IPS-NIHi11 (cell line): ENCODE results near the gene MUC4.
A peak's percentile ranks its signal among the peaks of the same experiment; 100 is the strongest.

Experiments
- DNase-seq: peaks from one replicate; pipeline ENCODE4 v3.0.0; 2012; ENCODE audit warnings: mixed read lengths, low spot score

The MUC4 gene, protein sequence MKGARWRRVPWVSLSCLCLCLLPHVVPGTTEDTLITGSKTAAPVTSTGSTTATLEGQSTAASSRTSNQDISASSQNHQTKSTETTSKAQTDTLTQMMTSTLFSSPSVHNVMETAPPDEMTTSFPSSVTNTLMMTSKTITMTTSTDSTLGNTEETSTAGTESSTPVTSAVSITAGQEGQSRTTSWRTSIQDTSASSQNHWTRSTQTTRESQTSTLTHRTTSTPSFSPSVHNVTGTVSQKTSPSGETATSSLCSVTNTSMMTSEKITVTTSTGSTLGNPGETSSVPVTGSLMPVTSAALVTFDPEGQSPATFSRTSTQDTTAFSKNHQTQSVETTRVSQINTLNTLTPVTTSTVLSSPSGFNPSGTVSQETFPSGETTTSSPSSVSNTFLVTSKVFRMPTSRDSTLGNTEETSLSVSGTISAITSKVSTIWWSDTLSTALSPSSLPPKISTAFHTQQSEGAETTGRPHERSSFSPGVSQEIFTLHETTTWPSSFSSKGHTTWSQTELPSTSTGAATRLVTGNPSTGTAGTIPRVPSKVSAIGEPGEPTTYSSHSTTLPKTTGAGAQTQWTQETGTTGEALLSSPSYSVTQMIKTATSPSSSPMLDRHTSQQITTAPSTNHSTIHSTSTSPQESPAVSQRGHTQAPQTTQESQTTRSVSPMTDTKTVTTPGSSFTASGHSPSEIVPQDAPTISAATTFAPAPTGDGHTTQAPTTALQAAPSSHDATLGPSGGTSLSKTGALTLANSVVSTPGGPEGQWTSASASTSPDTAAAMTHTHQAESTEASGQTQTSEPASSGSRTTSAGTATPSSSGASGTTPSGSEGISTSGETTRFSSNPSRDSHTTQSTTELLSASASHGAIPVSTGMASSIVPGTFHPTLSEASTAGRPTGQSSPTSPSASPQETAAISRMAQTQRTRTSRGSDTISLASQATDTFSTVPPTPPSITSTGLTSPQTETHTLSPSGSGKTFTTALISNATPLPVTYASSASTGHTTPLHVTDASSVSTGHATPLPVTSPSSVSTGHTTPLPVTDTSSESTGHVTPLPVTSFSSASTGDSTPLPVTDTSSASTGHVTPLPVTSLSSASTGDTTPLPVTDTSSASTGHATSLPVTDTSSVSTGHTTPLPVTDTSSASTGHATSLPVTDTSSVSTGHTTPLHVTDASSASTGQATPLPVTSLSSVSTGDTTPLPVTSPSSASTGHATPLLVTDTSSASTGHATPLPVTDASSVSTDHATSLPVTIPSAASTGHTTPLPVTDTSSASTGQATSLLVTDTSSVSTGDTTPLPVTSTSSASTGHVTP (N-terminal part only)

DNA sequence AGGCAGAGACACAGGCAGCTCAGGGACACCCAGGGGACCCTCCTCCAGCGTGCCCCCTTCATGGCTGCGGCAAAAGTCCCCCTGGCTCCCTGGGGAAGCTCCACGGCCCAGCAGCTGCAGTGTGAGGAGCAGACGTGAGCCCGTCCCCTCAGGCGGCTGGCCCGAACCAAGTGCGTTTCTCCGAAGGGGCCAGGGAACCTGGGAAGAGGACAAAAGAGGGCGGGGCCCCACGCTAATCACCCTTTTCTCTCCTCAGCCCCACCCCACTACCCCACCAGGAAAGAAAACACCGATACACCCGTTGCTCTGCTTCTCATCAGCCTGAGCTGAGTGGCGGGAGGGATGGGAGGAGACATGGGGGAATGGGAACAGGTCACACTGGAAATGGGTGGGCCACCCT is at the start of gene MUC4:
Gene MUC4 (minus strand): TSS at position 174 of the 400 bp plus-strand sequence. CDS start 112 bp downstream, at position 62.
- no peak for DNase-seq

DNA sequence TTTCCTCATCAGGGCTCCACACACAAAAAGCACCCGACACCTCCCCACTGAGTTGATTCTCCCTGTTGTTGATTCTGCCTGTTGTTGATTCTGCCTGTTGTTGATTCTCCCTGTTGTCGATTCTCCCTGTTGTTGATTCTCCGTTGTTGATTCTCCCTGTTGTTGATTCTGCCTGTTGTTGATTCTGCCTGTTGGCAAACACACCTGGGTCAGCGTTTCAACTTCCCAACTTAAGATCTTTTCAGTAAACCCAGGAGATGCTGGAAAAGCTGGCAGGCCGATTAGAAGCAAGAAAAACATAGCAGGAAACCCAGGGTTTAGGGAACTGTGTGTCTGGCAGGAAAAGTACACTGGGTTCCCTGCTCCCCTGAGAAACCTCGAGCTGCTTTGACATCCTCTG is 48.7 kb upstream of the MUC4 start:
- DNase-seq, result no peak

DNA sequence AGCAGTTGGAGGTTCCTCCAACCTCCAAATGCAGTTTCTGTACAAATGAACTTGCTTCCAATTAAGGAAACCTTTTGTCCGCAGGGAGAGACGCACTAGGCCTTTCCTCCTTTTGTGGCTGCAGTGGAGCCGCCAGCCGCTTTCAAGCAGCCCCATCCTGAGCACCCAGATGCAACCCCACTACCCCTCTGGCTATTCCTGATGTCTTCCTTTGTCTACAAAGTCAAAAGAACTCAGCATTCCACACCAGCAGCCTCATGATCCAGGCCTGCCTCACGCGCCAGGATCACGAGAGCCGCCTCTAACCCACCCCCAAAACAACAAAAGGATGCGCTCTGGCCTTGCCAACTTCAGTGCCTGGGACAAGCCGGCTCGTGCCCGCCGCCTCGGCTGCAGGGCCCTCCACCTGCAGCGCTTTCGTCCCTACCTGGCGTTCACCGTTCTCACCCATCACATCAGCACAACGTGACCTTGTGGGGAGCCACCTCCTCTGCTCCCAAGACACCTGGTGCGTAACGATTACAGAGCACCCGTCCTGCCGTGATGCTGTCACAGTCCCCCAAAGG is 48.2 kb upstream of the MUC4 start:
- no peak for DNase-seq

DNA sequence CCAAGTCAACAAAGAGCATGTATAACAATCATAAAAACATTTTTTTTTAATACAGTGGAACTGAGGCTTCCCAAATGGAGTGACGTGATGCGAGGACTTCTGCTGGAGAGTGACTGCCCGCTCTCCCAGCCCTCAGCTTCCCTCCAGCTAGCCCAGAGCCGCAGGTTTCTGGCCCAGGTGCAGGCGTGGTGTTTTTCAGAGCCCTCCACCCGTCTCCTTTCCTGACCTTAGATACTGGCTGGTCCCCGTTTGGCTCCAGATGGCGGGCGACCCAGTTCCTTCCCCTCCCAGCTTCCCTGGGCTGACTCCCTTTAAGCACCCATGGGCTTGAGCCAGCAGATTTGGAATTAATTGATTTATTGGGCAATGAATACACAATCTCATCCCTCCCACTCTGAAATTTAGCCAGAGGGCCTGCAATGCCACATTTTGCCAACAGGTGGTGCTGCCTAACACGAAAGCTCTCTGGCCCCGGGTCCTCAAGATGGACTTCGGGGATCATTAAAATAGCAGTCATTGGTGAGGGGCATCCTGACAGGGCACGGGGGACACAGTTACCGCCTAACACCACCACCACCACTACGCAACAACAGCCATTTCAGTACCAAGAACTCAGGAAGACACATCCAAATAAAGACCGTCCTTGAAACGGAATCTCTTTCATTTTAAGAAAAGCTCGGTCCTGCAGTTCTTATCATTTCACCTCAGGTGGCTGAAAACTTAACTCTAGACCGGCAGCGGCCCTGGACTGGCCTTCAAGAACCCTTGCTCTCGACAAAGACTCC is 47.5 kb upstream of the MUC4 start:
- peak; percentile 86 for DNase-seq

DNA sequence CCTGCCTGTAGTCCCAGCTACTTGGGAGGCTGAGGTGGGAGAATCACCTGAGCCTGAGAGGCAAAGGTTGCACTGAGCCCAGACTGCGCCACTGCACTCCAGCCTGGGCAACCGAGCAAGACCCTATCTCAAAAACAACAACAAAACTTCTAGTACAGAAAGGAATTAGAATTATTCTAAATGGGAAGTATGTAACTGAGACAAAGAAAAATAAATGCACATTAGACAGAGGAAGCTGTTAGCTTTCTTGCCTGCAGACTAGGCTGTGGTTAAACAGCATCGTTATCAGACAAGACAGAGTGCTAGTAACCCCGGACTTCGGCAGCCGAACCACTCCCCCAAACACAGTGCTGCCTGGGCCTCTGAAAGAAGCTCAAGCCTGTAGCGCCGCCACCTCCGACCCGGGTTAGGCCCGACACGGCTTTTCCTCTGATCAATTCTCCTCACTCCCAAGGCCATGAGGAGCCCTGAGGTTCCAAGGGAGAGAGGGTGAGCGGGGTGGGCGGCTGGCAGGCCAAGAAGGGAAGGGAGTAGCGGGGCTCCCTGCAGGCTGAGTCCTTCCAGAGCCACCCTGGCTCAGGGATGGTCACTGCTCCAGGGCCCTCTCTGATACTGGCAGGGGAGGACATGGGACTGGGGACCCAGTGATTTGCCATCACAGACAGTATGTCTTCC is 44.8 kb upstream of the MUC4 start:
- DNase-seq, result no peak

DNA sequence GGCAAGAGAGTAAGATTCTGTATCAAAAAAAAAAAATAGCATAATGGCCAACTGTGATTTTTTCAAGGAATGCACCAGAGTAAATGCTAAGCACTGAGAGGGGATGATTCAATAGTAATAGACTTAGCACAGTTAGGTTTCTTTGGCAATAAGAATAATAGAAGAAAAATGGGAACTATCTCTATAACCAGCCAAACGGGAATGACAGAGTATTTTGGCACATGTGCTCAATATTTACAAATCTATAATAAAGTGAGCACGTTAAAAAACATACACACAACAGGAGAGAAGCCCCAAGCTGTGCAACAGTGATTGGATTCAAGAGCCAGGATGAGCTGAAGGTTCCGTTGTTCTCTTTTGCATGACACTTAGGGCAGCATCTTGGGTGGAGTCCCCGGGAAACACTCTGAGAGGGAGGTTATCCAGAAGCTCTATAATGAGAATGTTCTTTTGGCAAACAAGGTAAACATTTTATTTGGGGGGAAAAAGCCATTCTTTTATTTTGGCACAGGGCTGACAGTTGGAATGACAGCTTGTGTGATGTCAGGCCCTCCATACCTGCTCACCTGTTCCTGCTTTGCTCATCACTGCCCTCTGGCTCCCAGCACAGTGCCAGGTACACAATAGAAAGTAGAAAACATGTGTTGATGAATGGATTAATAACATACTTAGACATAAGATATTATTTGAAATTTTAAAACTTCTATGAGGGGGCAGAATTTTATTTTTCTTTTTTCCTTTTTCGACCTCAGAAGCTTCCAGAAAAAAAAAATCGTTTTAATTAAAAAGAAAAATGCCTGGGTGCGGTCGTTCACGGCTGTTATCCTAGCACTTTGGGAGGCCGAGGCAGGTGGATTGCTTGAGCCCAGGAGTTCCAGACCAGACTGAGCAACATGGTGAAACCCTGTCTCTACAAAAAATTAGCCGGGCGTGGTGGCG is 44.0 kb upstream of the MUC4 start:
- no peak for DNase-seq

DNA sequence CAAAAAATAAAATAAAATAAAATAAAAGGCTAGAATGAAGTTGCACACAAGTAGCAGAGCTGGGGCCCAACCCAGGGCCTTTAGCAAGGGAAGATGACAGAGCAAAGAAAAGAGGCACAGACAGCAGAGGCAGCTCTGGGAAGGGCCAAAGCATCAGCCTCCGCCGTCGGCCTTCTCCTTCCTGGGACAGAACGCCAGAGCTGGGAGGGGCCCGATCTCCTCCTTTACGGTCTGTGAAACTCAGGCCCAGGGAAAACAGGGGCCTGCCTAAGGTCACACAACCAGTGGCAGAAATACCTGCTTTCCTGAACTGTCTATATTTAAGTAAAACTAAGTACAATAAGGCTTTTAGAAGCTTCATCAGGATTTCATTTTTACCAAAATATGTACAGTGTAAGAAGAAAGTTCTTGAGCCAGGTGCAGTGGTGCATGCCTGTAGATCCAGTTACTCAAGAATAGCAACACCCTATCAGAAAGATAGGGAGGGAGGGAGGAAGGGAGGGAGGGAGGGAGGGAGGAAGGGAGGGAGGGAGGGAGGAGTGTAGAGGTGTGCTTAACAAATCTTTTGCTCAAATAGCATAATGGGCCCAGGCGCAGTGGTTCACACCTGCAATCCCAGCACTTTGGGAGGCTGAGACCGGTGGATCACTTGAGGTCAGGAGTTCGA is 43.0 kb upstream of the MUC4 start:
- DNase-seq, result no peak

DNA sequence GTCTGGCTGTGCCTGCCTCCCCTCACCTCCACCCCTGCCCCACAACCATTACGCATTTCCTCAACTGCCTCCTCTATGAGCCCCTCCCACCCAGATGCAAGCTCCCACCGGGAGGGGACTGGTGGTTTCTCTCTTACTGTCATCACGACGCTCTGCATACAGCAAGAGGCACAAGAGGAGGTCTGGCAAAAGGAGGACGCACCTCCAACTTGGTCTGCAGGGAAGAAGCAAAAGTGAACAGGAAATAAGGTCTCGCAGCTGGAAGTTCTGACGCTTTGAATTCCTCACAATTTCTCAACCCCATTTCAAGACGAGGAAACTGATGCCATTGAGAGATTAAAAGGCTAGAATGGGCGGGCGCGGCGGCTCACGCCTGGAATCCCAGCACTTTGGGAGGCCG is 42.3 kb upstream of the MUC4 start:
- DNase-seq, result peak; percentile 21

DNA sequence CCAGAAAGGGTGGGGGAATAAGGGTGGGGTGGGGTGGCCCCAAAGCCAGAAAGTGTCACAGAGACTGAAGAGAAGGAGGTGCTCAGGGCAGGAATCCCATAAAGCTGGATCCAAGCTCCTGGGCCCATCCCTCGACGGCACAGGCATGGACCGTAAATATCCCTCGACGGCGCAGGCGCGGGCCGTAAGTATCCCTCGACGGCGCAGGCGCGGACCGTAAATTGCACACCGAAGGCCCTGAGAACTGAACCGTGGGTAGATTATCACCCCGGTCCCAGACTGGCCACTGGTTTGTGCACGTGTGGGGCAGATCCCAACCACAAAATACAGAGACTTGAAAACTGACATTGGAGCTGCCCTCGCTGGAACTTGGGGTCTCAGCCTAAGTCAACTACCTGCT is 41.3 kb upstream of the MUC4 start:
- no peak for DNase-seq

DNA sequence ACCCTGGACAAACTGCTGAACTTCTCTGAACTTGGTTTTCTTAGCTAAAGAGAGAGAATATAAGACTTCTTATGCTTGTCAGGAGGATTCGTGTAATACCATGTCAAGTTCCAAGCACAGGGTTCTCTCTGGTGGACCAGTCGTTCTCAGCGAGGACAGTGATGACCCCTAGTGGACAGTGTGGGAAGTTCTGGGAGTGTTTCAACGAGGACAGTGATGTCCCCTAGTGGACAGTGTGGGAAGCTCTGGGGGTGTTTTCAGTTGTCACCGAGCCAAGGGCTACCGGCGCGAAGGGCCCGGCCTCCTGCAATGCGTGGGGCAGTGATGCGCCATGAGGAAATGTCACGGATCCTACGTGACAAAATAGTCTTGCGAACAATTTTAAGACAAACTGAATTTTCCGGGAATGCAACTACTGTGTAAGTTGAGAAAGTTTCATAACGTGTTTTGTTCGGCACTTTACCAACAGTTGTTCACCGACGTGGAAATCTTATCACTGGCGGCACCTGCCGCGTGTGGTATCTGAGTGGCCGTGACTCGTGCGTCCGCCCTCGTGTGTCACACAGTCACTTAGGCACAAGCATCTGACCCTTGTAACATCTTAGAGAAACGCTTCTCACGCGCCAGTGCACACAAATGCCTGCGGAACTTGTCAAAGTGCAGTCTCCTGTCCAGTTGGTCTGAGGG is 39.3 kb upstream of the MUC4 start:
- peak; percentile 88 for DNase-seq

DNA sequence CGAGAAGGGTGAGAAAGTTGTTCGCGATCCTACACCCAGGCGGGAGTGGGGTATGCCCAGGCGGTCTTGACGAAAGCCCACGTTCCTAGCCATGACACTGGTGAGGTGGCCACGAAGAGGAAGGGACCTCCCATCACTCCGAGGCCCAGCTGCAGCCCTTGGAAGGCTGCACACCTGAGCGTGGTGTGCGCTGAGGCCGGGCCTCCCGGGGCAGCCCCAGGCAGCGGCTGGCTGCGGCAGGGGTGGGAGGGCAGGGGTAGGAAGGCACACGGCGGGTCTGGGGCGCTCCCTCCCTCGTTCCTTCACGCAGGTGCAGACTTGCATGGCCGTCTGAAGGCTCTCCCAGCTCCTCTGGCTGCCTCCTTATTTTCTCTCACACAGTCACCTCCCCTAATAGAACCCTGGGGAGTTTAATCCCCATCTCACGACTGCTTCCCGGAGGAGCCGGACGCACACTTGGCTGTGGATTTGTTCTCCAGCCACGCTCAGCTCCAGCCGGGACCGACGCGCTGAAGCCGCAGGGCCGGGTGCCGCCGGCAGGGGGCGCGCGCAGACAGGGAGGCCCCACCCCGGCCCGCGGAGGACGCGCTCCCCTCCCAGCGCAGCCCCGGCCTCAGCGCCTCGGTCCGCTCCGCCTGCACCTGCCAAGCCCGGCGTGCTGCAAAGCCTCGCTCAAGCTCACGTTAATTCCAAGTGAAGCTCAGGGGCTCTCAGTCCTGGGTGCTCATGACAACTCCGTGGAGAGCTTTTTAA is 37.8 kb upstream of the MUC4 start:
- DNase-seq, result peak; percentile 20

DNA sequence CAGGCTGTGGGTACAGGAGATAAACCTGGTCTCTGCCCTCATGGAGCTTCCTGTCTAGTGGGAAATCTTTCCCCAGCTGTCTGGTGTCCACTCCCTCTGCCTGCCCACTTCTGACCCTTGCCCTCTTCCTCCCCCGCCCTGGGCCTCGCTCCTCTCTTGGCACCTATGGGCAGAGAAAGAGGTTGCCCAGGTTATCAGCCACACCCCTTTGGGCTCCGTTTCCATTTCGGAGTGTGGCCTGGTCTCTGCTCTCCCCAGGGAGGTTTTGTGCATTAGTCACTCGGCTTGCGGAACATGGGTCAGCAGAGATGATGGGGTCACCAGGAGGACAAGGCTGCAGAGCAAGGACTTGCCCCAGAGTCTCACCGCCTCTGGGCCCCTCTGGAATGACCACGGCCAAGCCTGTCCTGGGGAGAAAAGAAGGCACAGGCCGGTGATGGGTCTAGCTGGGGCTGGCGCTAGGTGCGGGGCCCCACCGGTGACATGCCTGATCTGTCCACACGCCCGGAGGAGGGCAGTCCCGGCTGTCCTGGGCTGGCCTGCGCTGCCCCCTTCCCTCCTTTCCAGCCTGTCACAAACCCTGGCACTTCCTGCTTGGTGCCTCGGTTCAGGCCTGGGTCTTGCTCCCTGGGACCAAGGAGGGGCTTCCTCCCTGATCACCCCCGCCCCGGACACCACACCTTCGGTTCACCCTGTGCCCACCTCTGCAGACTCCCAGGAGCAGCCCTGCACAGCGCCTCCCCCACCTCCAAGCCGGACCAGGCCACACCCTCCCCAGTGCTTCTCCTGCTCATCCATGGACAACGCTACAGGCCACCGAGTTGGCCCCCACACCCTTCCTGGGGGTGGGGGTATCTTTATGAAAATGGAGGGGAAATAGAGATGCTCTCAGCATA is 35.6 kb upstream of the MUC4 start:
- no peak for DNase-seq

DNA sequence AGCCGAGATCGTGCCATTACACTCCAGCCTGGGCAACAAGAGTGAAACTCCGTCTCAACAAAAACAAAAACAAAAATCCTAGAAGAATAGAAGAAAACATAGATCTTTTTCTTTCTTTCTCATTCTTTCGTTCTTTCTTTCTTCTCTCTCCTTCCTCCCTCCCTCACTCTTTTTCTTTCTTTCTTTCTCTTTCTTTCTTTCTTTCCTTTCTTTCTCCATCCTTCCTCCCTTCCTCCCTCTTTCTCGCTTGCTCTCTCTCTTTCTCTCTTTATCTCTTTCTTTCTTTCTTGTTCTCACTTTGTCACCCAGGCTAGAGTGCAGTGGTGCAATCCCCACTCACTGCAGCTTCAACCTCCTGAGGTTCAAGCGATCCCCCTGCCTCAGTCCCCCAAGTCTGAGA is 33.8 kb upstream of the MUC4 start:
- DNase-seq, result no peak

DNA sequence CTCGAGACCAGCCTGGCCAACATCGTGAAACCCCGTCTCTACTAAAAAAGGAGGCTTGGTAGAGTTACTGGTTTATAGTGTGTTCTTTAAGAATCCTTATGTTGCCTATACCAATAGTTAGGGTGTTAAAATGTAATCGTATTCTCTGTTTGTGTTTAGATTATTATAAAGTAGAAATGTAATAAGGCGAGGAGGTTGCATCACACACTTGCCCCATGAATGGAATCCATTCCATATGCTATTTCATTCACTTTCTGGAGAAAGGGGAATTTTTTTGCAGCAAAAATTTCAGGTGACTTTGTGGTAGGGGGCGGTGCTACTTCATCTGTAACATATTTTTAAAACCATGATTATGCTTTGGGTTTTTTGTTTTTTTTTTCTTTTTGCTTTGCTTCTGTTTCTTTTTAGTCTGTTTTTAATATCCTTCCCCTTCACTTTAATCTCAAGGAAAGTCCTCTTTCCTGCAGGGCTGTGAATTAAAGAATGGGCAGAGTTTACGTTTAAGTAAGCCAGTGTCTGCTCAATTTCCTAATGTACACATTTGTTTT is 33.0 kb upstream of the MUC4 start:
- no peak for DNase-seq

DNA sequence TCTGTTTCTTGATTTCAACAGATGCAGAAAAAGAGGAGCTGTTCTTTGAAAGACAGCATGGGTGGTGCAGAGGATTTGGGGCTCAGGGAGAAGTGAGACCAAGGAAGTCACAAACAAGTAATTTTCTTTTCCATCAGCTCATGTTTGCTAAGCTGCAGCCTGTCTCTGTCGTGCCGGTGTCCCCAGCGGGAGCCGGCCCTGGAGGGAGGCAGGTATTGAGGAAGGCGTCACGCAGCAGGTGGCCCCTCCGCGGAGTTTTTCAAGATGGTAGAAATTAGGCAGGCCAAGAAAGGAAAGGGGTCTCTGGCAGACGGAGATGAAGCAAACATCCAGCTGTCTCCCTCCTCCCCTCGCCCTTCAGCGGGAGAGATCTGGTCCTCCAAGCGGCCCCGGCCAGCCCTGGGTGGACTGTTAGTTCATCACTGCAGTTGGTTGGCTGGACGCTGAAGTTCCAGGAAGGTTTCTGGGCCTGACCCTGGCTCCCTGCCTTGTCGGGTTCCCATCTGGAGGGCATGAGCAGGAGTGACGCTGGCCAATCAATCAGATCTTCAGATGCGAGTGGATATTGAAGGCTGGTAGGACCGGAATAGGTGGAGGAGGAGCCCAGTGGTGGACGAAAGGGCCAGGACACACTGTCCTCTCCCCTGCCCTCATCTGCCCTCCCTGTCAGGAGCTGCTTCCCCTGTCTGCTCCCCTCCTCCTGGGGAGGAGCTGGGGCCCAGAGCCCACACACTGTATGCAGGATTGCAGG is 27.7 kb upstream of the MUC4 start:
- no peak for DNase-seq
